Fibroblast of the aortic adventitia (primary cell): ENCODE results near the gene FJX1. TPM values are rescaled to one million over a fixed set of nuclear protein-coding genes. Genes with fewer than 3 reads are reported as not detected.

Source experiments
- DNase-seq: peaks from one replicate; pipeline ENCODE4 v3.0.0-alpha.2; 2010; ENCODE audit warnings: low read depth
- H3K4me3 ChIP-seq: 2 replicates; pipeline ENCODE4 v1.5.1; 2011; ENCODE audit warnings: low read depth, mild to moderate bottlenecking, control low read depth, low read length, moderate library complexity
- CTCF ChIP-seq: IDR thresholded peaks from 2 replicates; pipeline ENCODE4 v1.5.1; 2011; ENCODE audit warnings: mild to moderate bottlenecking, low read length, control low read depth, inconsistent platforms; ENCODE audit not compliant: insufficient read depth
- total RNA-seq: library from RNA; depleted of rRNA; stranded (reverse); fragments of >200 nt; gene quantifications from 2 replicates; pipeline ENCODE4 v1.2.3, GENCODE V29; 2012; ENCODE audit warnings: low replicate concordance

The FJX1 gene
- total RNA-seq, 1 donor = 78.2 TPM

GRCh38 chr11:35590412-35590811 lies 27.8 kb upstream of the FJX1 start:
- DNase-seq = peak; percentile 60
- no peak overlapping the region for H3K4me3 ChIP-seq
- no peak for TF ChIP-seq CTCF

- H3K4me3 ChIP-seq = no peak overlapping the region
- DNase-seq = peak; percentile 98
- TF ChIP-seq CTCF = no peak
Measured at GRCh38 chr11:35593143-35593542, 25.1 kb upstream of the FJX1 start.

- H3K4me3 ChIP-seq = no peak overlapping the region
- DNase-seq = no peak
- TF ChIP-seq CTCF = no peak
Measured at GRCh38 chr11:35594680-35595079, 23.6 kb upstream of the FJX1 start.

DNA sequence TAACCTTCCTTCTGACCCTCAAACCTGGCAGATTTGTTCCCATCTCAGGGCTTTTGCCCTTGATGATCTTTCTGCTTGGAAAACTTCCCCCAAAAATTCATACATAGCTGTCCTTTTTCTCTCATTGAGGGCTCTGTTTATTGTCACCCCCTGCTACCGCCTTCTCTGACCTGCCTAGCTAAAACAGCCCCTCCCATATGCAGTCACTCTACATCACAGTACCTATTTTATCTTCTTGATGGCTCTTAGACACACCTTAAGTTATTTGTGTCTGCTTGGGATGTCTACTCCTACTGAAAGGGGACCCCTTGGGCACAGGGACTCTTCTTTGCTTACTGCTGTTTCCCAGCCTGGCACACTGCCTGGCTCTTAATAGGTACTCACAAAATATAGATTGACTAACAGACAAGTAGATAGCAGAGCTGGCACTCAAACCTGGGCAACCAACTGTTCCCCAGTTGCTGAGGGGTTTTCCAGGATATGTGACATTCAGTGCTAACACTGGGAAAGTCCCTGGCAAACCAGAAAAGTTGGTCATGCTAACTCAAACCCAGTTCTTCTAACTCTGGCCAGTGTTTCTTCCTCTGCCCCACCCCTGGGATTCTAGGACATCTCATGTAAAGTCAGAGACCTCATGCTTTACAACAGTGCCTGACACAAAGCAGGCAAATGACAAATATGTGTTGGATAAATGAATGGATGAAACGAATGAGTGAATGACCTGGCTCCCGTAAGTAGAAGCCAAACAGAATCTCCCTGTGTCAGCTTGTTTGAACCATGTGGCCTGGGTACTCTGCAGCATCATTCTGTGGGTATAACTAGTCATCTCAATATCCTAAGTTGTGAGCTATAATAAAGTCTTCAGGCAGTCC lies 19.8 kb upstream of the FJX1 start:
- no peak for DNase-seq
- no peak overlapping the region for H3K4me3 ChIP-seq
- TF ChIP-seq CTCF = no peak

DNA sequence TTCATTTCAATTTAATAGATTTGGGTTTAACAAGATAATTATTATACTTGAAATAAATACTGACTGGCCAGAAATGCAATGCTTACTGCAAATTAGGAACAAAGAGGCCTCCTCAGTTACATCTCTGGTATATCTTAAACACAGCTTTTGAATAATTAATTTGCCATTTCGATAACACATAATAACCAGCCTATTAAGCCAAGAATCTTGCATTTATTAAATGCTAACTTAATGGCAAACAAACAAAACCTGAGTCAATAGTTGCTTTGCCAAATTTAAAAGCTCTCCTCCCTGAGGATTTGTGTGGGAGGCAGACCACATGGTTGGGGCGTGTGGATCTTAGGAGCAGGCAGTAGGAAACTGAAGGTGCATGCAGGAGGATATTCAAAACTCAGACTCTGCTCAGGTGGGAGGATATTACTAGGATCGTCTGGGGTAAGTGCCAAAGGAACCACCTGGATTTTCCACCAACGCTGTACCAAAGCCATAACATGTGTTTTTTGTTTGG lies 17.9 kb upstream of the FJX1 start:
- no peak for DNase-seq
- TF ChIP-seq CTCF = no peak
- no peak overlapping the region for H3K4me3 ChIP-seq

DNA sequence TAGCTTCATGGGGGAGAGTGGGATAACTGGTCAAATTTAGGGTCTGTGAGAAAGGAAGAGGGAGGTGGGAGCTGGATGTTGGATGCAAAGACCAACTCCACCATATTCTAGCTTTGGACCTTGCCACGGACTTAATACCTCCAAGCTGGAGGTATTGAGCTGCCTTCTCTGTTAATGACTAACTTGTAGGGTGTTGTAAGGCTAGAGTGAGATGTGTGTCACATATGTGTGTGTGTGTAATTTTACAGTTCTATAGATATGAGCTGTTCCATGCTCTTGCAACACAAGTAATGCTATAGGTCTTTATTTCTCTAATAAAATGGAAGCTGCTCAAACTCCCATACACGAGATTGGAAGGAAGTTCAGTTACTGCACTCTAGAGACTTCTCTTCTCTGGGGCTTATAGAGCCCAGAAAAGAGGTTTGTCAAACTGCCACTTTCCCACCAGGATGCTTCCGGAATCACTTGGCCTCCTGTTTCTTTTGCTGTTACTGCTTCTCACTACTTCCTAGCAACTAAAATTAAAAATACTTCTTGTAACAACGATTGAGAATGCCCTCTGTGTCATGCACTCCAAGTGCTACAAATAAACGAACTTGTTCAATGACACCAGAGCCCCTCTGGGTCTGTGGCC lies 16.0 kb upstream of the FJX1 start:
- TF ChIP-seq CTCF = no peak
- no peak overlapping the region for H3K4me3 ChIP-seq
- DNase-seq = no peak
